HG03139 (cell line): Measurements from ENCODE around the gene SLC26A2.
"Not testable (repeated sequence)": the region's sequence is repeated elsewhere in the genome, so short reads cannot be mapped to it uniquely, and the experiment has no call there.

Experiments used
- ATAC-seq: cut with Tn5 transposase; IDR thresholded peaks from one replicate; pipeline ENCODE4 v1.9.1; 2021; ENCODE audit not compliant: unreplicated experiment

Gene SLC26A2

DNA sequence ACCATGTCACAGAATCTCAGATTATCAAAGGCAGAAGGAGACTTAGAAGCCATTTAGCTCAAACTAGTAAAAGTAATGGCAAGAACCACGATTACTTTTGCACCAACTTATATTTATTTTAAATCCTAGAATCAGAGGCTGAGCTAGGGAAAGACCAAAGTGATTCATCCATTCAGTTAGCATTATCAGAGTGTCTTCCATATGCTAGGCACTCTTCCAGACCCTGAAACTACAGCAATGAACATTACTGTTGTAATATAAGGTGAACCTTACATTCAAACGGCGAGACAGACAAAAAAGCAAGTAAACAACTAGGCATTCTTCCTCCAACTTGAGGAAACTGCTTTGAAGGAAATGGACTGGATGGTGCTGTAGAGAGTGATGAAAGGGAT is 23.9 kb upstream of the SLC26A2 start:
- no peak for ATAC-seq

GRCh38 chr5:149937610-149938009 is 22.9 kb upstream of the SLC26A2 start:
- ATAC-seq = no peak

DNA sequence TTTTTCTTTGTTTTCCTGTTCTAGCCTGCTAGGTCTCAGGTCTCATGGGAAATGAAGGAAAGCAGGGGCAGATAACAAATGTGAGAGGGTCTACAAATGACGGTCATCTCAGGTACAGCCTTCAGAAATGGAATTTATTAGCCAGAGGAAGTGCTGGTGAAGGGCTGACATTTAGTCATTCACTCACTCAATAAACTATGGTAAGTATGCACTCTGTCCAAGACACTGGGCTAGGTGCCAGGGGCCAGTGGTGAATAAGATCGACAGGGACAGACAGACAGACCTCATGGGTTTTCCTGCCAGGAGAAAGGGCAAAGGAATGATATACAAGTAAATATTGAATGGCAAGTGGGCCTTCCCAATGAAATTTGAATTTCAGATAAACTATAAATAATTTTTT is 22.3 kb upstream of the SLC26A2 start:
- no peak for ATAC-seq

- ATAC-seq = no peak
Observed at GRCh38 chr5:149938791-149939358, 21.7 kb upstream of the SLC26A2 start.

- no peak for ATAC-seq
Observed at GRCh38 chr5:149939546-149939945, 21.0 kb upstream of the SLC26A2 start.

DNA sequence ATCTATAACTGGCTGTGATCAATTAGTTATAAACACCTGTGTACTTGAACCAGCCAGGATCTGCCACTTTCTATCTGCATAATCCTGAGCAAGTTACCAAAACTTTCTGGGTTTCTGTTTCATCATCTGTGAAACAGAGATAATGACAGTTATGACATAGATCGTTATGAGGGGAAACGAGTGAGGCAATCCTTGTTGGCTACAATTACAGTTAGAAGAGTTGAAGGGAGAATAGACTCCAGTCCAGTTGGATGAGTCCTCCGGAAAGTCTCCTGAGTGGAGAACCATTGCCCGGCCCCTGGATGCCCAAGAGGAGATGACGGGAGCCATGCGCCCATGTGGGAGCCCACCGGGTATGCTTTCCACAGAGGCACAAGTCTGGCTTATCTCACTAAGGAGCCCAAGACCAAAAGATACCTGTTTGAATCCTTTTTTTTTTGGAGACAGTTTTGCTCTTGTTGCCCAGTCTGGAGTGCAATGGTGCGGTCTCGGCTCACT is 20.4 kb upstream of the SLC26A2 start:
- no peak for ATAC-seq

- no peak for ATAC-seq
Observed at GRCh38 chr5:149940941-149941644, 19.5 kb upstream of the SLC26A2 start.

GRCh38 chr5:149941795-149942194 is 18.8 kb upstream of the SLC26A2 start:
- no peak for ATAC-seq

- ATAC-seq = no peak
Observed at GRCh38 chr5:149942199-149942598, 18.4 kb upstream of the SLC26A2 start.

DNA sequence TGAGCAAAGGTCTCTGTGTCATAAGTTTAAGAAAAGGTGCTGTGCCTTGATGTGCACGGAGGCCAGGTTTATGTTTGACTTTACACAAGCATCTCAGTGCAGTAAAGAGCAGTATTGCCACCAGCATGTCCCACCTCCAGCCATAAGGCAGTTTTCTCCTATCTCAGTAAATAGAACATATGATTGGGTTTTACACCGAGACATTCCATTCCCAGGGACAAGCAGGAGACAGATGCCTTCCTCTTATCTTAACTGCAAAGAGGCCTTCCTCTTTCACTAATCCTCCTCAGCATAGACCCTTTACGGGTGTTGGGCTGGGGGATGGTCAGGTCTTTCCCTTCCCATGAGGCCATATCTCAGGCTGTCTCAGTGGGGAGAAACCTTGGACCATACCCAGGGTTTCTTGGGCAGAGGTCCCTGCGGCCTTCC is 17.8 kb upstream of the SLC26A2 start:
- not testable (repeated sequence) for ATAC-seq

- not testable (repeated sequence) for ATAC-seq
Observed at GRCh38 chr5:149943177-149943949, 17.2 kb upstream of the SLC26A2 start.

GRCh38 chr5:149944666-149945065 is 15.9 kb upstream of the SLC26A2 start, which contains the start of gene PDE6A:
Gene PDE6A, minus strand, starts transcription at chr5:149944793. Its CDS starts 120 bp downstream, at chr5:149944673.
- ATAC-seq = no peak

DNA sequence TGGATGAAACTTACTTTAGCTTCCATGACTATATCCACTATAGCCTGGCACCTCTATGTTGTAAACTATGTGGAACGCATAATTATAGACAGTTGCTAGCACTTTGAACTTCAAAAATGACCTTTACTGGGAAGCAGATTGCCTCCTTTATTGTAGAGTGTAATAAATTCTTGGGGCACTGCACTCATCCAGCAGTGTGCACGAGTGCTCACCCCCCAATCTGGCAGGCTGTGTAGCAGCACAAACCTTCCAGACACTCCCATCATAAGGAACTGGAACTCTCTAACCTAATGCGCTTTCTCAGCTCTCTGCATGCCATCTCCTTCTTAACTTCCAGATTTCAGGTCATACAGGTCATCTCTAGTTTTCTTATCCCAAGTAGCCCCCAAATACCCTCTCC is 14.4 kb upstream of the SLC26A2 start:
- no peak for ATAC-seq

DNA sequence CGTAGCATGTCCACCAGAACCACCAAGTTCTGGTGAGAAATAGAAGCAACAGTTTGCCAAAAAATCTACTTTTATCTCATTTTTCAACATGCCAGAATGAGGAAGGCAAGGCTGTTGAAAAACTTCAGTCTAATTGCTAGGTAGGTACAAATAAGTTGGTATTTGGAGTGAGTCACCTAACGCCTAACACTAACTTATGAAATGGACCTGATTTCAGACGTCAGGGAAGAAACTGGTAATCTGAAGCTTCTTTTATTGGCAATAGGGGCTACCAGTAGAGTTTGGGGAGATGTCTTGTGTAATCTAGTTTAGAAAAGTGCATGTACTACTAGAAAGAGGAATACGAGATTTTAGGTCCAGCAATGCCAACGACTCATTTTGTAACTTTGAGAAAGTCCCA is 11.6 kb upstream of the SLC26A2 start:
- ATAC-seq = no peak

- no peak for ATAC-seq
Observed at GRCh38 chr5:149951138-149951749, 9.3 kb upstream of the SLC26A2 start.

GRCh38 chr5:149953436-149954121 is 7.0 kb upstream of the SLC26A2 start:
- no peak for ATAC-seq

GRCh38 chr5:149954798-149955197 is 5.8 kb upstream of the SLC26A2 start:
- ATAC-seq = no peak

DNA sequence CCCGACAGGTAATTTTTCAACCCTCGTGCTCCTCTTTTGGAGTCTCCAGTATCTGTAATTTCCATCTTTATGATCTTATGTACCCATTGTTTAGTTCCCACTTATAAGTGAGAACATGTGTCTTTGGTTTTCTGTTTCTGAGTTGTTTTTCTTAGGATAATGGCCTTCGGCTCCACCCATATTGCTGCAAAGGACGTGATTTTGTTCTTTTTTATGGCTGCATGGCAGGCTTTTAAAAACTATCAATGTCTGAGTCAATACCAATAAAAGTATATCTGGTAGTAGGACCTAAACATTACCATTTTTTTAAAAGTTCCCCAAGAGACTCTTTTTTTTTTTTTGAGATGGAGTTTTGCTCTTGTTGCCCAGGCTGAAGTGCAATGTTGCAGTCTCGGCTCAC is 3.9 kb upstream of the SLC26A2 start:
- ATAC-seq = no peak

GRCh38 chr5:149957855-149958254 is 2.7 kb upstream of the SLC26A2 start:
- no peak for ATAC-seq

GRCh38 chr5:149959406-149960236 is 937 bp upstream of the SLC26A2 start:
- no peak for ATAC-seq
